PC-9 (cell line): ENCODE results near the gene SHROOM3. TPM values are rescaled to one million over a fixed set of nuclear protein-coding genes. Genes with fewer than 3 reads are reported as not detected.

Experiments used
- BruUV-seq: library from RNA; stranded (reverse); fragments of 400-500 nt; replicated peaks from 2 replicates; lab custom pipeline; 2021; lab: Mats Ljungman, UMichigan
- CTCF ChIA-PET: fragments of 300-600 bp; sonication (Branson Sonifier 250); formaldehyde crosslinking; loops from one replicate; lab custom pipeline; 2022; ENCODE audit warnings: antibody characterized with exemption; lab: Charles Lee
- POLR2A ChIA-PET: fragments of 300-600 bp; sonication (Branson Sonifier 250); formaldehyde crosslinking; loops from one replicate; lab custom pipeline; 2022; ENCODE audit warnings: antibody characterized with exemption; ENCODE audit not compliant: unreplicated experiment; lab: Charles Lee
- DNase-seq, 2 experiments: peaks; one replicate each; pipeline versions ENCODE4 v3.0.0 to v3.0.0-alpha.2; 2015 to 2022; ENCODE audit warnings: mixed read lengths in 1 of 2
- H2AFZ ChIP-seq: fragments of 200-600 bp; sonication (generic); 2 replicates; pipeline ENCODE4 v1.8.1; 2017; ENCODE audit warnings: antibody characterized with exemption
- H3F3A ChIP-seq: fragments of 200-600 bp; sonication (generic); 2 replicates; pipeline ENCODE4 v1.8.1; 2017; ENCODE audit warnings: antibody characterized with exemption, mild to moderate bottlenecking, low read depth; ENCODE audit not compliant: insufficient read depth
- H3K27ac ChIP-seq: fragments of 200-600 bp; sonication (generic); 2 replicates; pipeline ENCODE4 v1.6.1; 2016; ENCODE audit warnings: mixed run types
- H3K27me3 ChIP-seq: fragments of 200-600 bp; sonication (generic); 2 replicates; pipeline ENCODE4 v1.6.1; 2016; ENCODE audit warnings: low read depth, mixed run types; ENCODE audit not compliant: insufficient read depth
- H3K36me3 ChIP-seq: fragments of 200-600 bp; sonication (generic); 2 replicates; pipeline ENCODE4 v1.6.1; 2016; ENCODE audit warnings: low read depth, mixed run types
- H3K4me1 ChIP-seq: fragments of 200-600 bp; sonication (generic); replicated peaks from 2 replicates; pipeline ENCODE4 v1.6.1; 2016; ENCODE audit warnings: mixed run types; ENCODE audit not compliant: insufficient read depth
- H3K4me2 ChIP-seq: fragments of 200-600 bp; sonication (generic); 2 replicates; pipeline ENCODE4 v1.6.1; 2017; ENCODE audit warnings: mixed run types
- H3K4me3 ChIP-seq: fragments of 200-600 bp; sonication (generic); 2 replicates; pipeline ENCODE4 v1.6.1; 2016; ENCODE audit warnings: mixed run types
- H3K79me2 ChIP-seq: fragments of 200-600 bp; sonication (generic); 2 replicates; pipeline ENCODE4 v1.6.1; 2017; ENCODE audit warnings: low read depth, mixed run types
- H3K9me2 ChIP-seq: fragments of 200-600 bp; sonication (generic); 2 replicates; pipeline ENCODE4 v1.8.1; 2017; ENCODE audit warnings: mild to moderate bottlenecking; ENCODE audit not compliant: insufficient read depth
- H3K9me3 ChIP-seq: fragments of 200-600 bp; sonication (generic); 2 replicates; pipeline ENCODE4 v1.8.1; 2016; ENCODE audit warnings: low read depth; ENCODE audit not compliant: insufficient read depth
- H4K20me1 ChIP-seq: fragments of 200-600 bp; sonication (generic); 2 replicates; pipeline ENCODE4 v1.8.1; 2017; ENCODE audit not compliant: insufficient read depth
- EZH2 ChIP-seq: fragments of 200-600 bp; sonication (generic); IDR thresholded peaks from 2 replicates; pipeline ENCODE4 v1.8.0; 2017; ENCODE audit warnings: antibody characterized with exemption, low read depth
- intact Hi-C: fragments of 100-400 bp; cut with micrococcal nuclease; formaldehyde crosslinking; loops from one replicate; pipeline ENCODE4 v1.10.0; 2022; ENCODE audit not compliant: unreplicated experiment
- total RNA-seq: library from RNA; stranded (reverse); gene quantifications from 2 replicates; pipeline ENCODE4 v1.2.3, GENCODE V29; 2021
- TF ChIP-seq, protein P1 (sequence below): fragments of 200-600 bp; sonication (generic); conservative IDR thresholded peaks from 2 replicates; pipeline ENCODE4 v1.6.1; 2017; ENCODE audit warnings: mixed run types, antibody characterized with exemption, mild to moderate bottlenecking, moderate library complexity

Gene SHROOM3
- total RNA-seq, 1 experiment from 2014 or later: 44.3 TPM

- POLR2A ChIA-PET: no interaction called here
- Histone ChIP-seq H3K4me1 (no peaks in the 10 kb centered on the region), H3K36me3 (no peaks in the 10 kb centered on the region), H3K9me3 (no peaks in the 10 kb centered on the region), H3K79me2 (no peaks in the 10 kb centered on the region), H3K4me3 (no peak overlapping the region), H3K27ac (no peak overlapping the region), H2AFZ (no peak overlapping the region), H3F3A (no peaks in the 10 kb centered on the region), H3K4me2 (no peak overlapping the region), H3K9me2 (no peaks in the 10 kb centered on the region), H4K20me1 (no peaks in the 10 kb centered on the region), H3K27me3 (no peaks in the 10 kb centered on the region)
- no peak for TF ChIP-seq EZH2
- TF ChIP-seq, protein P1, sequence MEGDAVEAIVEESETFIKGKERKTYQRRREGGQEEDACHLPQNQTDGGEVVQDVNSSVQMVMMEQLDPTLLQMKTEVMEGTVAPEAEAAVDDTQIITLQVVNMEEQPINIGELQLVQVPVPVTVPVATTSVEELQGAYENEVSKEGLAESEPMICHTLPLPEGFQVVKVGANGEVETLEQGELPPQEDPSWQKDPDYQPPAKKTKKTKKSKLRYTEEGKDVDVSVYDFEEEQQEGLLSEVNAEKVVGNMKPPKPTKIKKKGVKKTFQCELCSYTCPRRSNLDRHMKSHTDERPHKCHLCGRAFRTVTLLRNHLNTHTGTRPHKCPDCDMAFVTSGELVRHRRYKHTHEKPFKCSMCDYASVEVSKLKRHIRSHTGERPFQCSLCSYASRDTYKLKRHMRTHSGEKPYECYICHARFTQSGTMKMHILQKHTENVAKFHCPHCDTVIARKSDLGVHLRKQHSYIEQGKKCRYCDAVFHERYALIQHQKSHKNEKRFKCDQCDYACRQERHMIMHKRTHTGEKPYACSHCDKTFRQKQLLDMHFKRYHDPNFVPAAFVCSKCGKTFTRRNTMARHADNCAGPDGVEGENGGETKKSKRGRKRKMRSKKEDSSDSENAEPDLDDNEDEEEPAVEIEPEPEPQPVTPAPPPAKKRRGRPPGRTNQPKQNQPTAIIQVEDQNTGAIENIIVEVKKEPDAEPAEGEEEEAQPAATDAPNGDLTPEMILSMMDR: no peak
- CTCF ChIA-PET: no interaction called here
- no TSS peak for BruUV-seq
- intact Hi-C loops: no loop called here
- DNase-seq: no peak
Observed at GRCh38 chr4:76795243-76795642, 360.2 kb downstream of the SHROOM3 start.

GRCh38 chr4:76799140-76799539 is 364.1 kb downstream of the SHROOM3 start:
- Histone ChIP-seq H3K4me3 (no peak overlapping the region), H3K9me2 (no peaks in the 10 kb centered on the region), H2AFZ (no peak overlapping the region), H3K9me3 (no peaks in the 10 kb centered on the region), H4K20me1 (no peaks in the 10 kb centered on the region), H3K36me3 (no peaks in the 10 kb centered on the region), H3K4me1 (peaks cover 16% of the 10 kb centered on the region), H3K79me2 (no peaks in the 10 kb centered on the region), H3K4me2 (no peak overlapping the region), H3F3A (peaks cover 6% of the 10 kb centered on the region; the same call in 1 of the 2 replicates), H3K27ac (no peak overlapping the region), H3K27me3 (no peaks in the 10 kb centered on the region)
- intact Hi-C loops: no loop called here
- no TSS peak for BruUV-seq
- ChIA-PET CTCF (no interaction called here), POLR2A (no interaction called here)
- TF ChIP-seq, protein P1: no peak
- no peak for TF ChIP-seq EZH2
- no peak for DNase-seq

DNA sequence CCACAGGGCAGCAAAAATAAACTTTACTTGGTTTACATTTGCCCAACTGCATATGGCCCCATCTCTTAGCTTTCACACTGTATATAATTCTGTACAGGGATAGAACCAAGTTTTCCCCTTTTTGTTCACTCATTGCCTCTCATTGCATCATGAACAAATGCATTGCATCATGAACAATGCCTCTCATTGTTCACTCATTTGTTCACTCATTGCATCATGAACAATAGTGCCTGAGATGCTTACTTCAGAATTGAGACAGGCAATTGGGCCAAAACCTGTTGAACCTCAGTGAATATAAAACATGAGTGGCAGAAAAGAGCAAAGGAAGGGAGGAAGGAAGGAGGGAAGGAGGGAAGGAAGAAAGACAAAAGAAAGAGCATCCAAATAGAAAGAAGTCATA is 364.7 kb downstream of the SHROOM3 start:
- no peak for DNase-seq
- no peak overlapping the region for H3K27ac ChIP-seq
- ChIA-PET CTCF (no interaction called here), POLR2A (no interaction called here)
- no peak overlapping the region for H2AFZ ChIP-seq
- H4K20me1 ChIP-seq: no peaks in the 10 kb centered on the region
- H3K4me2 ChIP-seq: no peak overlapping the region
- no peaks in the 10 kb centered on the region for H3K9me2 ChIP-seq
- no peaks in the 10 kb centered on the region for H3K27me3 ChIP-seq
- peaks cover 19% of the 10 kb centered on the region for H3K4me1 ChIP-seq
- no peaks in the 10 kb centered on the region for H3K36me3 ChIP-seq
- H3F3A ChIP-seq: peaks cover 6% of the 10 kb centered on the region; the same call in 1 of the 2 replicates
- intact Hi-C loops: no loop called here
- TF ChIP-seq, protein P1: no peak
- H3K4me3 ChIP-seq: no peak overlapping the region
- no peaks in the 10 kb centered on the region for H3K79me2 ChIP-seq
- no TSS peak for BruUV-seq
- no peaks in the 10 kb centered on the region for H3K9me3 ChIP-seq
